OCI-LY3 (cell line): Measurements from ENCODE around the gene GRK1.

Experiments
- CTCF ChIP-seq: fragments of 200-600, 300-600 bp; sonication (generic); IDR thresholded peaks from 2 replicates; pipeline ENCODE4 v1.5.1; 2014; ENCODE audit warnings: antibody characterized with exemption, low read length, low read depth
- EZH2phosphoT487 ChIP-seq: fragments of 200-600 bp; shearing (Covaris generic); IDR thresholded peaks from 2 replicates; pipeline ENCODE4 v1.6.1; 2018; ENCODE audit warnings: antibody characterized with exemption, mixed run types, low read depth

GRCh38 chr13:113726961-113727411 lies 60.0 kb downstream of the GRK1 start:
- TF ChIP-seq CTCF (no peak), EZH2phosphoT487 (no peak)
